Measurements from ENCODE around the gene PCGF1. TPM values are rescaled to one million over a fixed set of nuclear protein-coding genes. Genes with fewer than 3 reads are reported as not detected.

The PCGF1 gene
- total and polyA plus RNA-seq, 9 of the 15 experiments (the other 6 are each of a cell fraction or from before 2014, with no cell fraction given): 20.3 to 45.7 (median 29.3) TPM

GRCh38 chr2:74530239-74531187 is 23.0 kb upstream of the PCGF1 start (continued):
- peak; percentile 90 for TF ChIP-seq TCF3 (CRISPR knock-in tag; IDR thresholded peaks at IDR 0.05)
- TF ChIP-seq CBX8 (IDR thresholded peaks at IDR 0.05; ENCODE audit: borderline replicate concordance, extremely low read depth, low read depth, low read length, poor library complexity, severe bottlenecking): no peak
- no peak; the same call in 1 of the 2 replicates for TF ChIP-seq E2F1 (CRISPR knock-in tag; IDR thresholded peaks at IDR 0.05)
- no peak for TF ChIP-seq PRMT5 (CRISPR knock-in tag; IDR thresholded peaks at IDR 0.05)
- peak; percentile 66 for TF ChIP-seq BHLHE40 (IDR thresholded peaks at IDR 0.05; ENCODE audit: low read length)
- no peak for TF ChIP-seq BMI1 (IDR thresholded peaks at IDR 0.05; ENCODE audit: low read length)
- no peak for TF ChIP-seq ZNF124 (CRISPR knock-in tag; IDR thresholded peaks at IDR 0.05)
- TF ChIP-seq NR1H2 (CRISPR knock-in tag; IDR thresholded peaks at IDR 0.05): no peak
- TF ChIP-seq XRCC5 (IDR thresholded peaks at IDR 0.05; ENCODE audit: low read depth, low read length): no peak
- TF ChIP-seq PHF20 (IDR thresholded peaks at IDR 0.05; ENCODE audit: partially characterized antibody): no peak
- peak; percentile 73; the same call in 1 of the 2 replicates for TF ChIP-seq ZBTB1 (CRISPR knock-in tag; IDR thresholded peaks at IDR 0.05; ENCODE audit: borderline replicate concordance, low read depth)
- peak; percentile 96 for TF ChIP-seq MGA (IDR thresholded peaks at IDR 0.05)
- no peak for TF ChIP-seq JUNB (CRISPR knock-in tag; conservative IDR thresholded peaks at IDR 0.05)

Data from K562 (cell line).